GM10248 (cell line): Measurements from ENCODE around the gene MGLL.
"Not testable (repeated sequence)": the region's sequence is repeated elsewhere in the genome, so short reads cannot be mapped to it uniquely, and the experiment has no call there.

Experiments used
- CTCF ChIA-PET: fragments of 300-600 bp; sonication (Branson Sonifier 250); formaldehyde crosslinking; extraction: SDS; loops from one replicate; lab custom pipeline; 2021; ENCODE audit warnings: antibody characterized with exemption; lab: Yijun Ruan, JAX
- POLR2A ChIA-PET: fragments of 350-650 bp; sonication (Branson Sonifier 250); formaldehyde crosslinking; extraction: SDS; loops from one replicate; lab custom pipeline; 2020; ENCODE audit warnings: antibody characterized with exemption; lab: Yijun Ruan, JAX
- DNase-seq: peaks from one replicate; pipeline ENCODE4 v3.0.0; 2012; ENCODE audit errors: extremely low spot score
- CTCF ChIP-seq: IDR thresholded peaks from 2 replicates; pipeline ENCODE4 v1.5.1; 2012; ENCODE audit warnings: mild to moderate bottlenecking, low read depth; ENCODE audit errors: extremely low read depth, missing control alignments, control extremely low read depth

MGLL gene

GRCh38 chr3:127684871-127685707 is 137.2 kb downstream of the MGLL start:
- DNase-seq, result no peak
- CTCF ChIA-PET, result interaction anchor here (0.7 kb wide), 1 partner anchor 11 kb away, joined by 3 read pairs; no protein-coding TSS in a partner anchor
- TF ChIP-seq CTCF, result no peak
- POLR2A ChIA-PET, result no interaction called here

GRCh38 chr3:127682561-127682960 is 139.8 kb downstream of the MGLL start:
- TF ChIP-seq CTCF, result no peak
- CTCF ChIA-PET, result interaction anchor here (1.6 to 4.7 kb wide), 2 partner anchors 9 to 108 kb away, joined by 5 to 22 read pairs; no protein-coding TSS in a partner anchor
- DNase-seq, result no peak
- POLR2A ChIA-PET, result no interaction called here

GRCh38 chr3:127682175-127682554 is 140.2 kb downstream of the MGLL start:
- CTCF ChIA-PET, result interaction anchor here (1.6 to 4.7 kb wide), 2 partner anchors 9 to 108 kb away, joined by 5 to 22 read pairs; no protein-coding TSS in a partner anchor
- POLR2A ChIA-PET, result not testable (repeated sequence)

GRCh38 chr3:127680798-127681221 is 141.5 kb downstream of the MGLL start:
- DNase-seq, result no peak
- CTCF ChIA-PET, result interaction anchor here (4.7 kb wide), 1 partner anchor 11 kb away, joined by 22 read pairs; no protein-coding TSS in a partner anchor
- POLR2A ChIA-PET, result no interaction called here
- TF ChIP-seq CTCF, result no peak

More at GRCh38 chr3:127682175-127682554, 140.2 kb downstream of the MGLL start:
- DNase-seq, result not testable (repeated sequence)

- ChIA-PET CTCF (interaction anchor here (1.5 to 4.7 kb wide), 4 partner anchors 11 to 291 kb away, joined by 6 to 22 read pairs (median 10); no protein-coding TSS in a partner anchor), POLR2A (no interaction called here)
- no peak for TF ChIP-seq CTCF
- no peak for DNase-seq
Observed at GRCh38 chr3:127680146-127680661, 142.1 kb downstream of the MGLL start.

- DNase-seq, result no peak
- ChIA-PET CTCF (interaction anchor here (1.5 to 4.7 kb wide), 4 partner anchors 12 to 292 kb away, joined by 6 to 22 read pairs (median 10); no protein-coding TSS in a partner anchor), POLR2A (interaction anchor here (0.6 kb wide), 1 partner anchor 113 kb away, joined by 3 read pairs; no protein-coding TSS in a partner anchor)
- no peak for TF ChIP-seq CTCF
Observed at GRCh38 chr3:127679534-127680145, 142.7 kb downstream of the MGLL start.
